ENCODE data around the gene SETBP1.

- TF ChIP-seq POLR2A (IDR thresholded peaks at IDR 0.05) = no peak
- TF ChIP-seq CTCF (IDR thresholded peaks at IDR 0.05) = no peak
These were observed 6.7 kb downstream of the SETBP1 start for GRCh38 chr18:44687421-44687820.
